ENCODE measurements around the gene NUFIP1. TPM values are rescaled to one million over a fixed set of nuclear protein-coding genes. Genes with fewer than 3 reads are reported as not detected.

The NUFIP1 gene
- total and polyA plus RNA-seq, 7 experiments from 2014 or later = 3.7 to 6.6 (median 5.3) TPM

- DNase-seq (no peak), ATAC-seq (no peak)
- POLR2A ChIA-PET = no interaction called here
- CTCF ChIA-PET = no interaction called here
- Mint-ChIP-seq H3K9me3 (peaks cover 0 to 9% (median 0%) of the 10 kb centered on the region in 11 donors), H3K36me3 (no peaks in the 10 kb centered on the region), H3K27me3 (peaks cover 0 to 5% (median 5%) of the 10 kb centered on the region in 5 donors), H3K27ac (no peak overlapping the region), H3K4me3 (no peak overlapping the region), H3K4me1 (peaks cover 0 to 6% (median 0%) of the 10 kb centered on the region in 7 donors)
- H3K9me3 ChIP-seq (ENCODE audit: control insufficient read depth in 2 of 3, low read length in 3 of 3) = no peaks in the 10 kb centered on the region
- H3K4me1 ChIP-seq (ENCODE audit: control insufficient read depth in 2 of 2, insufficient read depth in 2 of 2, low read length in 2 of 2) = no peaks in the 10 kb centered on the region
- H3K27ac ChIP-seq (ENCODE audit: low read depth, low read length) = no peak overlapping the region
- intact Hi-C loops (cut with micrococcal nuclease) = no loop called here
- no peaks in the 10 kb centered on the region for H3K27me3 ChIP-seq (ENCODE audit: control insufficient read depth in 2 of 2, insufficient read depth in 2 of 2, low read length in 2 of 2)
- no peak overlapping the region for H3K4me3 ChIP-seq (ENCODE audit: low read length)
- no peaks in the 10 kb centered on the region for H3K36me3 ChIP-seq (ENCODE audit: control insufficient read depth in 2 of 3, insufficient read depth in 3 of 3, low read length in 3 of 3)
Measured at GRCh38 chr13:44895953-44896335, 93.3 kb downstream of the NUFIP1 start.

- peaks cover 0 to 9% (median 0%) of the 10 kb centered on the region in 11 donors for H3K9me3 Mint-ChIP-seq
- intact Hi-C loops (cut with micrococcal nuclease) = no loop called here
- DNase-seq (no peak), ATAC-seq (no peak)
- no peaks in the 10 kb centered on the region for H3K36me3 Mint-ChIP-seq
- no peaks in the 10 kb centered on the region for H3K36me3 ChIP-seq (ENCODE audit: control insufficient read depth in 2 of 3, insufficient read depth in 3 of 3, low read length in 3 of 3)
- H3K4me3 ChIP-seq (ENCODE audit: low read length) = no peak overlapping the region
- H3K27ac Mint-ChIP-seq = no peak overlapping the region
- peaks cover 0 to 6% (median 0%) of the 10 kb centered on the region in 7 donors for H3K4me1 Mint-ChIP-seq
- no peak overlapping the region for H3K4me3 Mint-ChIP-seq
- H3K4me1 ChIP-seq (ENCODE audit: control insufficient read depth in 2 of 2, insufficient read depth in 2 of 2, low read length in 2 of 2) = no peaks in the 10 kb centered on the region
- H3K27me3 Mint-ChIP-seq = peaks cover 0 to 5% (median 0%) of the 10 kb centered on the region in 5 donors
- POLR2A ChIA-PET = no interaction called here
- H3K27ac ChIP-seq (ENCODE audit: low read depth, low read length) = no peak overlapping the region
- no peaks in the 10 kb centered on the region for H3K9me3 ChIP-seq (ENCODE audit: control insufficient read depth in 2 of 3, low read length in 3 of 3)
- CTCF ChIA-PET = no interaction called here
- H3K27me3 ChIP-seq (ENCODE audit: control insufficient read depth in 2 of 2, insufficient read depth in 2 of 2, low read length in 2 of 2) = no peaks in the 10 kb centered on the region
Measured at GRCh38 chr13:44895264-44895952, 93.9 kb downstream of the NUFIP1 start.

- no peak overlapping the region for H3K4me3 ChIP-seq (ENCODE audit: low read length)
- POLR2A ChIA-PET = no interaction called here
- CTCF ChIA-PET = no interaction called here
- peaks cover 0 to 9% (median 0%) of the 10 kb centered on the region in 11 donors for H3K9me3 Mint-ChIP-seq
- no peak overlapping the region for H3K27ac Mint-ChIP-seq
- H3K27me3 Mint-ChIP-seq = peaks cover 0 to 5% (median 0%) of the 10 kb centered on the region in 5 donors
- no peaks in the 10 kb centered on the region for H3K4me1 ChIP-seq (ENCODE audit: control insufficient read depth in 2 of 2, insufficient read depth in 2 of 2, low read length in 2 of 2)
- no peaks in the 10 kb centered on the region for H3K36me3 Mint-ChIP-seq
- H3K27ac ChIP-seq (ENCODE audit: low read depth, low read length) = no peak overlapping the region
- no peaks in the 10 kb centered on the region for H3K9me3 ChIP-seq (ENCODE audit: control insufficient read depth in 2 of 3, low read length in 3 of 3)
- ATAC-seq (no peak), DNase-seq (no peak)
- H3K4me3 Mint-ChIP-seq = no peak overlapping the region
- intact Hi-C loops (cut with micrococcal nuclease) = no loop called here
- peaks cover 0 to 6% (median 0%) of the 10 kb centered on the region in 7 donors for H3K4me1 Mint-ChIP-seq
- H3K36me3 ChIP-seq (ENCODE audit: control insufficient read depth in 2 of 3, insufficient read depth in 3 of 3, low read length in 3 of 3) = no peaks in the 10 kb centered on the region
- no peaks in the 10 kb centered on the region for H3K27me3 ChIP-seq (ENCODE audit: control insufficient read depth in 2 of 2, insufficient read depth in 2 of 2, low read length in 2 of 2)
Measured at GRCh38 chr13:44894001-44894770, 95.1 kb downstream of the NUFIP1 start.

Other genes with a start within 250 kb of the NUFIP1 start
- gene GPALPP1, start 67 bp upstream of the NUFIP1 start, total RNA-seq = 10 to 100 TPM; 29.7 to 43.1 (median 33.0) TPM
- gene GPALPP1, start 67 bp upstream of the NUFIP1 start, polyA plus RNA-seq = 10 to 100 TPM; 17.5 to 22.0 TPM
- gene GTF2F2, start 131.0 kb upstream of the NUFIP1 start, total RNA-seq = 10 to 100 TPM; 13.7 to 20.4 (median 15.2) TPM
- gene GTF2F2, start 131.0 kb upstream of the NUFIP1 start, polyA plus RNA-seq = 1 to 10 TPM; 6.7 to 8.1 TPM
- gene KCTD4, start 211.6 kb upstream of the NUFIP1 start, total RNA-seq = not detected
- not detected for gene KCTD4, start 211.6 kb upstream of the NUFIP1 start, polyA plus RNA-seq